ENCODE measurements around the gene AK1.

DNA sequence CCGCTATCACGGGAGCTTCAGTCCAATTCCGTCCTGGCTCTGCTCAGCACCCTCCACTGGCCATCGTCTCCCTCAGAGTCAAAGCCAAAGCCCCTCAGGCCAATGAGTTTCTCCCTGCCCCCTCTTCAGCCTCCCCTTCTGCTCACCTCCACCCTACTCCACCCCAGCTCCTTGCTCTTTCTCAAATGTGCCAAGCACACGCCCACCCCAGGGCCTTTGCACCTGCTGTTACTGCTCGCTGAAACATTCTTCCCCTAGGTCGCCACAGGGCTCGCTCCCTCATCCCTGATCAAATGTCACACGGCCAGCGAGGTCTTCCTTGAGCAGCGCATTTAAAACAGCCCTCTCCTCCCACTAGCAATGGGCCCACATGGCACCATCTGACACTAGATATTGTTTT, 16.7 kb downstream of the AK1 start:
- TF ChIP-seq FOXA3 (CRISPR knock-in tag; conservative IDR thresholded peaks at IDR 0.05 in 1 of 2, IDR thresholded peaks at IDR 0.05 in 1 of 2) = no peak
- TF ChIP-seq POLR2AphosphoS2 (IDR thresholded peaks at IDR 0.05; ENCODE audit: low read length) = no peak
